MM.1S (cell line): ENCODE measurements around the gene AIMP1.
"Not testable (repeated sequence)": the region's sequence is repeated elsewhere in the genome, so short reads cannot be mapped to it uniquely, and the experiment has no call there.

Experiments used
- DNase-seq: peaks from one replicate; pipeline ENCODE4 v3.0.0-alpha.2; 2015
- H2AFZ ChIP-seq: fragments of 300-600 bp; sonication (generic); 2 replicates; pipeline ENCODE4 v1.6.0; 2016; ENCODE audit warnings: antibody characterized with exemption, low read length
- H3F3A ChIP-seq: fragments of 300-600 bp; sonication (generic); 2 replicates; pipeline ENCODE4 v1.6.1; 2016; ENCODE audit warnings: mild to moderate bottlenecking, antibody characterized with exemption, low read length, moderate library complexity, mixed read lengths; ENCODE audit not compliant: insufficient read depth
- H3K27ac ChIP-seq: fragments of 300-600 bp; sonication (generic); 2 replicates; pipeline ENCODE4 v1.5.1; 2016; ENCODE audit warnings: mild to moderate bottlenecking, low read length
- H3K27me3 ChIP-seq: fragments of 300-600 bp; sonication (generic); replicated peaks from 2 replicates; pipeline ENCODE4 v1.6.0; 2016; ENCODE audit warnings: low read length; ENCODE audit not compliant: insufficient read depth
- H3K36me3 ChIP-seq: fragments of 300-600 bp; sonication (generic); replicated peaks from 2 replicates; pipeline ENCODE4 v1.6.1; 2016; ENCODE audit warnings: mild to moderate bottlenecking, low read length, mixed read lengths; ENCODE audit not compliant: insufficient read depth
- H3K4me1 ChIP-seq: fragments of 300-600 bp; sonication (generic); 2 replicates; pipeline ENCODE4 v1.6.1; 2016; ENCODE audit warnings: low read length, mixed read lengths
- H3K4me2 ChIP-seq: fragments of 300-600 bp; sonication (generic); 2 replicates; pipeline ENCODE4 v1.6.0; 2016; ENCODE audit warnings: low read depth, low read length
- H3K4me3 ChIP-seq: fragments of 300-600 bp; sonication (generic); 2 replicates; pipeline ENCODE4 v1.5.1; 2016; ENCODE audit warnings: low read length, mixed read lengths
- H3K79me2 ChIP-seq: fragments of 300-600 bp; sonication (generic); 2 replicates; pipeline ENCODE4 v1.6.1; 2016; ENCODE audit warnings: mixed run types, low read length, mixed read lengths
- H3K9ac ChIP-seq: fragments of 300-600 bp; sonication (generic); 2 replicates; pipeline ENCODE4 v1.6.1; 2016; ENCODE audit warnings: low read length, mixed read lengths
- H3K9me2 ChIP-seq: fragments of 300-600 bp; sonication (generic); replicated peaks from 2 replicates; pipeline ENCODE4 v1.6.1; 2016; ENCODE audit warnings: mild to moderate bottlenecking, low read length, mixed read lengths; ENCODE audit not compliant: insufficient read depth
- H3K9me3 ChIP-seq: fragments of 300-600 bp; sonication (generic); replicated peaks from 2 replicates; pipeline ENCODE4 v1.6.1; 2016; ENCODE audit warnings: mild to moderate bottlenecking, low read length, mixed read lengths; ENCODE audit not compliant: insufficient read depth
- H4K20me1 ChIP-seq: fragments of 300-600 bp; sonication (generic); 2 replicates; pipeline ENCODE4 v1.6.1; 2016; ENCODE audit warnings: mild to moderate bottlenecking, low read length, moderate library complexity, mixed read lengths; ENCODE audit not compliant: insufficient read depth
- EZH2 ChIP-seq: fragments of 300-600 bp; sonication (generic); optimal IDR thresholded peaks from 2 replicates; pipeline ENCODE3; 2017; ENCODE audit warnings: low read depth, mild to moderate bottlenecking, antibody characterized with exemption, low read length, mixed read lengths
- EZH2phosphoT487 ChIP-seq: fragments of 300-600 bp; sonication (generic); IDR thresholded peaks from 2 replicates; pipeline ENCODE4 v1.6.1; 2018; ENCODE audit warnings: antibody characterized with exemption, low read length
- TF ChIP-seq, protein P1 (sequence below): fragments of 300-600 bp; sonication (generic); IDR thresholded peaks from 2 replicates; pipeline ENCODE4 v1.5.1; 2016; ENCODE audit warnings: antibody characterized with exemption, low read length, mixed read lengths

The AIMP1 gene

GRCh38 chr4:106317815-106318214 lies 1.5 kb downstream of the AIMP1 start:
- no peaks in the 10 kb centered on the region for H3K9me2 ChIP-seq
- peak overlapping the region; percentile 90; the same call in 1 of the 2 replicates for H3K4me3 ChIP-seq

DNA sequence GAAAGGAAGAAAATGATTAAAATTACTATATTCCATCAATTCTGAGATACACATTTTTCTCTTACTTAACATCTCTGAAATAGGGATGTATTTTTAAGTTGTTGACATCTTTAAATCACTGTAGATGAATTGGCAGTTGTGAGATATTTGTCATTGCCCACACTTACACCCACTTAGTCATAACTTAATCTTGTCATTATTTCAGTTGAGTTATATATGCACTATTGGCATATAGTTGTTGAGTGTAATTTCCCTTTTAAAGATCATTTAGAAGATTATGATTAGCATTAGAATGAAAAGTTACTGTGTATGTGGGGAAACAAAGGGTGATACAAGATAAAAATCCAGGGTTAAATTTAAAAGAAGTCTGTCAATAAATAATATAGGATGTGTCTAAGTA lies 2.2 kb downstream of the AIMP1 start:
- H3K9me3 ChIP-seq = no peaks in the 10 kb centered on the region
- no peak for DNase-seq
- H3K27me3 ChIP-seq = no peaks in the 10 kb centered on the region
- H3K9ac ChIP-seq = no peak overlapping the region
- no peak overlapping the region for H3K4me2 ChIP-seq
- no peak overlapping the region for H3K4me3 ChIP-seq
- H3K36me3 ChIP-seq = no peaks in the 10 kb centered on the region
- no peaks in the 10 kb centered on the region for H4K20me1 ChIP-seq
- H3K9me2 ChIP-seq = no peaks in the 10 kb centered on the region
- no peak overlapping the region for H3K27ac ChIP-seq
- peaks cover 12% of the 10 kb centered on the region for H3K4me1 ChIP-seq
- no peak for TF ChIP-seq EZH2
- TF ChIP-seq EZH2phosphoT487 = no peak
- TF ChIP-seq, protein P1, sequence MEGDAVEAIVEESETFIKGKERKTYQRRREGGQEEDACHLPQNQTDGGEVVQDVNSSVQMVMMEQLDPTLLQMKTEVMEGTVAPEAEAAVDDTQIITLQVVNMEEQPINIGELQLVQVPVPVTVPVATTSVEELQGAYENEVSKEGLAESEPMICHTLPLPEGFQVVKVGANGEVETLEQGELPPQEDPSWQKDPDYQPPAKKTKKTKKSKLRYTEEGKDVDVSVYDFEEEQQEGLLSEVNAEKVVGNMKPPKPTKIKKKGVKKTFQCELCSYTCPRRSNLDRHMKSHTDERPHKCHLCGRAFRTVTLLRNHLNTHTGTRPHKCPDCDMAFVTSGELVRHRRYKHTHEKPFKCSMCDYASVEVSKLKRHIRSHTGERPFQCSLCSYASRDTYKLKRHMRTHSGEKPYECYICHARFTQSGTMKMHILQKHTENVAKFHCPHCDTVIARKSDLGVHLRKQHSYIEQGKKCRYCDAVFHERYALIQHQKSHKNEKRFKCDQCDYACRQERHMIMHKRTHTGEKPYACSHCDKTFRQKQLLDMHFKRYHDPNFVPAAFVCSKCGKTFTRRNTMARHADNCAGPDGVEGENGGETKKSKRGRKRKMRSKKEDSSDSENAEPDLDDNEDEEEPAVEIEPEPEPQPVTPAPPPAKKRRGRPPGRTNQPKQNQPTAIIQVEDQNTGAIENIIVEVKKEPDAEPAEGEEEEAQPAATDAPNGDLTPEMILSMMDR = no peak
- H3K79me2 ChIP-seq = peaks cover 76% of the 10 kb centered on the region
- 0 out of 2 replicates have a peak, but pooled peaks cover 10% of the 10 kb centered on the region for H3F3A ChIP-seq
- no peak overlapping the region for H2AFZ ChIP-seq

More at GRCh38 chr4:106317815-106318214, 1.5 kb downstream of the AIMP1 start:
- H3F3A ChIP-seq = 0 out of 2 replicates have a peak, but pooled peaks cover 10% of the 10 kb centered on the region
- peaks cover 76% of the 10 kb centered on the region for H3K79me2 ChIP-seq
- H3K4me2 ChIP-seq = peak overlapping the region; percentile 69
- DNase-seq = no peak
- no peaks in the 10 kb centered on the region for H3K36me3 ChIP-seq
- TF ChIP-seq EZH2 = no peak
- TF ChIP-seq, protein P1 = no peak
- no peak for TF ChIP-seq EZH2phosphoT487
- peaks cover 12% of the 10 kb centered on the region for H3K4me1 ChIP-seq
- H3K9me3 ChIP-seq = no peaks in the 10 kb centered on the region
- H3K27ac ChIP-seq = no peak overlapping the region
- H3K27me3 ChIP-seq = no peaks in the 10 kb centered on the region
- H4K20me1 ChIP-seq = no peaks in the 10 kb centered on the region
- no peak overlapping the region for H3K9ac ChIP-seq
- no peak overlapping the region for H2AFZ ChIP-seq

DNA sequence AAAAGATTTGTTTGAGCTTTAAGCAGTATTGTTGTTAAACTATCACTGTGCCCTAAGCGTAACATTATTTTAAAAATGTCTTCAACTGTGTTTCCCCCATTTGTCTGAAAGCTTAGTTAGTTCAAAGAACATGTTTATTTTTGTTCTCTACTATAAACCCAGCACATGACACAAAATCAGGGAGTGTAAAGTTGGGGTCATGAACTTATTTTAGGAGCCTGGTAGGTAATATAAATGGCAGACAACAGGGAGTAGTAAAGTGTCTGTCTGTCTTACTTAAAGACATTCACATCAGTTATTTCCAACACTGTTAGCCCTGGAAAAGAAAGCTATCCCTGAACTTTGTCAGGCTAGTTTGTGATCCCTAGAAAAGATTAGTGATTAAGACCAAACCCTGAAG lies 3.9 kb downstream of the AIMP1 start:
- no peak for DNase-seq
- no peak overlapping the region for H3K9ac ChIP-seq
- peaks cover 66% of the 10 kb centered on the region for H3K79me2 ChIP-seq
- no peak overlapping the region for H3K4me3 ChIP-seq
- no peak overlapping the region for H3K4me2 ChIP-seq
- no peak overlapping the region for H2AFZ ChIP-seq
- TF ChIP-seq, protein P1 = no peak
- TF ChIP-seq EZH2 (no peak), EZH2phosphoT487 (no peak)
- peaks cover 12% of the 10 kb centered on the region for H3K4me1 ChIP-seq
- H4K20me1 ChIP-seq = no peaks in the 10 kb centered on the region
- H3F3A ChIP-seq = 0 out of 2 replicates have a peak, but pooled peaks cover 10% of the 10 kb centered on the region
- H3K27ac ChIP-seq = no peak overlapping the region
- no peaks in the 10 kb centered on the region for H3K9me2 ChIP-seq
- no peaks in the 10 kb centered on the region for H3K27me3 ChIP-seq
- H3K36me3 ChIP-seq = no peaks in the 10 kb centered on the region
- H3K9me3 ChIP-seq = no peaks in the 10 kb centered on the region

DNA sequence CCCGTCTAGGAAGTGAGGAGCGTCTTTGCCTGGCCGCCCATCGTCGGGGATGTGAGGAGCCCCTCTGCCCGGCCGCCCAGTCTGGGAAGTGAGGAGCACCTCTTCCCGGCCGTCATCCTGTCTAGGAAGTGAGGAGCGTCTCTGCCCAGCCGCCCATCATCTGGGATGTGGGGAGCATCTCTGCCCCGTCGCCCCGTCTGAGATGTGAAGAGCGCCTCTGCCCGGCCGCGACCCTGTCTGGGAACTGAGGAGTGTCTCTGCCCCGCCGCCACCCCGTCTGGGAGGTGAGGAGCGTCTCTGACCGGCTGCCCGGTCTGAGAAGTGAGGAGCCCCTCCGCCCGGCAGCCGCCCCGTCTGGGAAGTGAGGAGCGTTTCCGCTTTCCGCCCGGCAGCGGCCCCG lies 4.8 kb downstream of the AIMP1 start:
- peaks cover 60% of the 10 kb centered on the region for H3K79me2 ChIP-seq

DNA sequence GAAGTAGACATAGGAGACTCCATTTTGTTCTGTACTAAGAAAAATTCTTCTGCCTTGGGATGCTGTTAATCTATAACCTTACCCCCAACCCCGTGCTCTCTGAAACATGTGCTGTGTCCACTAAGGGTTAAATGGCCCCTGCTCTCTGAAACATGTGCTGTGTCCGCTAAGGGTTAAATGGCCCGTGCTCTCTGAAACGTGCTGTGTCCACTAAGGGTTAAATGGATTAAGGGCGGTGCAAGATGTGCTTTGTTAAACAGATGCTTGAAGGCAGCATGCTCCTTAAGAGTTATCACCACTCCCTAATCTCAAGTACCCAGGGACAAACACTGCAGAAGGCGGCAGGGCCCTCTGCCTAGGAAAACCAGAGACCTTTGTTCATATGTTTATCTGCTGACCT lies 5.5 kb downstream of the AIMP1 start:
- H3K27ac ChIP-seq, H4K20me1 ChIP-seq, H3K36me3 ChIP-seq, H2AFZ ChIP-seq, H3K9ac ChIP-seq, H3K9me3 ChIP-seq, H3K27me3 ChIP-seq, H3K9me2 ChIP-seq, H3K4me2 ChIP-seq, H3F3A ChIP-seq, H3K4me3 ChIP-seq, DNase-seq: not testable (repeated sequence)
- H3K79me2 ChIP-seq = peaks cover 54% of the 10 kb centered on the region
- H3K4me1 ChIP-seq = peaks cover 12% of the 10 kb centered on the region

More for the DNA sequence above, 4.8 kb downstream of the AIMP1 start:
- H4K20me1 ChIP-seq, H3F3A ChIP-seq, H3K4me3 ChIP-seq, H2AFZ ChIP-seq, H3K9me3 ChIP-seq, H3K27ac ChIP-seq, H3K27me3 ChIP-seq, H3K9ac ChIP-seq, H3K36me3 ChIP-seq, DNase-seq, H3K4me2 ChIP-seq, H3K9me2 ChIP-seq: not testable (repeated sequence)
- peaks cover 12% of the 10 kb centered on the region for H3K4me1 ChIP-seq
